Measurements from ENCODE around the gene ZNRF1. TPM values are rescaled to one million over a fixed set of nuclear protein-coding genes. Genes with fewer than 3 reads are reported as not detected.

The ZNRF1 gene
- total and polyA plus RNA-seq, 2 of the 13 experiments (the other 11 are each of a cell fraction or from before 2014, with no cell fraction given), result 43.9 to 58.7 TPM

GRCh38 chr16:75116081-75116910, 117.5 kb downstream of the ZNRF1 start, which contains the start of gene LDHD (continued):
- TF ChIP-seq, protein P1, sequence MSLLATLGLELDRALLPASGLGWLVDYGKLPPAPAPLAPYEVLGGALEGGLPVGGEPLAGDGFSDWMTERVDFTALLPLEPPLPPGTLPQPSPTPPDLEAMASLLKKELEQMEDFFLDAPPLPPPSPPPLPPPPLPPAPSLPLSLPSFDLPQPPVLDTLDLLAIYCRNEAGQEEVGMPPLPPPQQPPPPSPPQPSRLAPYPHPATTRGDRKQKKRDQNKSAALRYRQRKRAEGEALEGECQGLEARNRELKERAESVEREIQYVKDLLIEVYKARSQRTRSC (CRISPR knock-in tag; IDR thresholded peaks at IDR 0.05; ENCODE audit: low read depth), result no peak
- TF ChIP-seq ZNF10 (CRISPR knock-in tag; IDR thresholded peaks at IDR 0.05; ENCODE audit: borderline replicate concordance, low read depth), result no peak
- TF ChIP-seq TP53 (CRISPR knock-in tag; conservative IDR thresholded peaks at IDR 0.05), result 0 out of 2 replicates have a peak, but pooled peaks have one; percentile 37
- 0 out of 2 replicates have a peak, but pooled peaks have one; percentile 29 for TF ChIP-seq RXRB (CRISPR knock-in tag; IDR thresholded peaks at IDR 0.05; ENCODE audit: borderline replicate concordance)
- TF ChIP-seq STAG1 (CRISPR knock-in tag; IDR thresholded peaks at IDR 0.05), result peak; percentile 38
- TF ChIP-seq TBX2 (CRISPR knock-in tag; IDR thresholded peaks at IDR 0.05; ENCODE audit: borderline replicate concordance), result peak; percentile 60; the same call in 1 of the 2 replicates
- TF ChIP-seq ZNF652 (CRISPR knock-in tag; IDR thresholded peaks at IDR 0.05; ENCODE audit: borderline replicate concordance, low read depth), result peak; percentile 40; the same call in 1 of the 2 replicates
- no peak for TF ChIP-seq CSRNP1 (CRISPR knock-in tag; IDR thresholded peaks at IDR 0.05)
- TF ChIP-seq ZBTB7B (CRISPR knock-in tag; IDR thresholded peaks at IDR 0.05), result peak; percentile 75; the same call in 1 of the 2 replicates
- TF ChIP-seq ZBTB49 (CRISPR knock-in tag; IDR thresholded peaks at IDR 0.05; ENCODE audit: borderline replicate concordance), result no peak
- 0 out of 2 replicates have a peak, but pooled peaks have one; percentile 60 for TF ChIP-seq RBAK (CRISPR knock-in tag; IDR thresholded peaks at IDR 0.05)
- peak; percentile 77; the same call in 1 of the 2 replicates for TF ChIP-seq RFXAP (CRISPR knock-in tag; IDR thresholded peaks at IDR 0.05; ENCODE audit: borderline replicate concordance)
- peak; percentile 99 for TF ChIP-seq U2AF2 (IDR thresholded peaks at IDR 0.05; ENCODE audit: low read depth, low read length)
- TF ChIP-seq KDM5B (CRISPR knock-in tag; IDR thresholded peaks at IDR 0.05; ENCODE audit: borderline replicate concordance), result peak; percentile 79; the same call in 1 of the 2 replicates
- TF ChIP-seq ZNF329 (CRISPR knock-in tag; IDR thresholded peaks at IDR 0.05; ENCODE audit: low read depth), result no peak
- TF ChIP-seq ZNF12 (CRISPR knock-in tag; IDR thresholded peaks at IDR 0.05), result 0 out of 2 replicates have a peak, but pooled peaks have one; percentile 4
- TF ChIP-seq, protein P2, sequence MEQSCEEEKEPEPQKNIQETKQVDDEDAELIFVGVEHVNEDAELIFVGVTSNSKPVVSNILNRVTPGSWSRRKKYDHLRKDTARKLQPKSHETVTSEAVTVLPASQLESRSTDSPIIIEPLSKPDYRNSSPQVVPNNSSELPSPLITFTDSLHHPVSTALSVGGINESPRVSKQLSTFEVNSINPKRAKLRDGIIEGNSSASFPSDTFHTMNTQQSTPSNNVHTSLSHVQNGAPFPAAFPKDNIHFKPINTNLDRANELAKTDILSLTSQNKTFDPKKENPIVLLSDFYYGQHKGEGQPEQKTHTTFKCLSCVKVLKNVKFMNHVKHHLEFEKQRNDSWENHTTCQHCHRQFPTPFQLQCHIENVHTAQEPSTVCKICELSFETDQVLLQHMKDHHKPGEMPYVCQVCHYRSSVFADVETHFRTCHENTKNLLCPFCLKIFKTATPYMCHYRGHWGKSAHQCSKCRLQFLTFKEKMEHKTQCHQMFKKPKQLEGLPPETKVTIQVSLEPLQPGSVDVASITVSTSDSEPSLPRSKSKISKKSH (CRISPR knock-in tag; IDR thresholded peaks at IDR 0.05; ENCODE audit: borderline replicate concordance), result peak; percentile 79; the same call in 1 of the 2 replicates
- peak; percentile 53 for TF ChIP-seq RBFOX2 (IDR thresholded peaks at IDR 0.05; ENCODE audit: low read depth, low read length)
- peak; percentile 97 for TF ChIP-seq ZNF292 (CRISPR knock-in tag; IDR thresholded peaks at IDR 0.05; ENCODE audit: borderline replicate concordance, low read depth)
- no peak for TF ChIP-seq ZSCAN12 (CRISPR knock-in tag; IDR thresholded peaks at IDR 0.05)
- TF ChIP-seq ZFP90 (CRISPR knock-in tag; IDR thresholded peaks at IDR 0.05; ENCODE audit: borderline replicate concordance), result 0 out of 2 replicates have a peak, but pooled peaks have one; percentile 46
- TF ChIP-seq ZNF383 (CRISPR knock-in tag; IDR thresholded peaks at IDR 0.05; ENCODE audit: borderline replicate concordance), result peak; percentile 77; the same call in 1 of the 2 replicates

Data from HepG2 (cell line).